ENCODE measurements around the gene CYP2F1.
A peak's percentile ranks its signal among the peaks of the same experiment; 100 is the strongest.
"Not testable (repeated sequence)": the region's sequence is repeated elsewhere in the genome, so short reads cannot be mapped to it uniquely, and the experiment has no call there.

The CYP2F1 gene

DNA sequence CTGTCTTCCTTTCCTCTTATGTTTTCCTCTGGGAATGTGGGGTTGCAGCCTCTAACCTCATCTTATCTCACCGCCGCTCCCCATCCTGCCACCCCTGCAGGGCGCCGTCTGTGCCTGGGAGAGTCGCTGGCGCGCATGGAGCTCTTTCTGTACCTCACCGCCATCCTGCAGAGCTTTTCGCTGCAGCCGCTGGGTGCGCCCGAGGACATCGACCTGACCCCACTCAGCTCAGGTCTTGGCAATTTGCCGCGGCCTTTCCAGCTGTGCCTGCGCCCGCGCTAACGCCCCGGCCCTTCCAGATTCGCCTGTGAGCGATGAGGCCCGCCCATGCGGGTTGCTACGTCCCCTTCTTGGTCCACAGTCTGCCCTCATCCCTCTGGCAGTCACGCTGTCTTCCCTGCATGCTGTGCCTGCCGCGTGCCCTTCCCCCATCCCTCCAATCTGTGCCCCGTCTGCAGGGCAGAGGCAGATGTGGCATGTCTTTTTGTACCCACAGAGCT is 13.6 kb downstream of the CYP2F1 start:
- not testable (repeated sequence) for DNase-seq

- no peak for DNase-seq
Measured at GRCh38 chr19:41128692-41129091, 14.5 kb downstream of the CYP2F1 start.

GRCh38 chr19:41131186-41131585 is 17.0 kb downstream of the CYP2F1 start:
- no peak for DNase-seq

DNA sequence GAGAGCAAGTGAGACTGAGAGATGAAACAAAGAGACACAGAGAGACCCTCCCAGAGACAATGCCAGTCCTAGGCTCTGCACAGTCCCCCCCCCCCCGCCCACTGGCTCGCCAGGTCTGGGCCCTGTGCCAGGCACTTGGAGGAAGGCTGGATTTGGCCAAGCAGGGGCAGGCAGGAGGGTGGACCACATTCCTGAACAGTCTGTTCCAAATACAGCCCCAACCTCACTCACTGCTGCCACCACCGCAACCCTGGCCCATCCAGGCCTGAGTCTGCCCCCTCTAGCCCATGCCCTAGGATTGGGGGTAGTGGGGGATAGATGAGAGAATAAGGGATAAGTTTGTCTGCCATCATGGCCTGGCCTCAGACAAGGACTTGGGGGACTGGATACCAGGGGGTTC is 19.0 kb downstream of the CYP2F1 start:
- no peak for DNase-seq

- no peak for DNase-seq
Measured at GRCh38 chr19:41134616-41135015, 20.4 kb downstream of the CYP2F1 start.

GRCh38 chr19:41135390-41136384 is 21.5 kb downstream of the CYP2F1 start:
- not testable (repeated sequence) for DNase-seq

DNA sequence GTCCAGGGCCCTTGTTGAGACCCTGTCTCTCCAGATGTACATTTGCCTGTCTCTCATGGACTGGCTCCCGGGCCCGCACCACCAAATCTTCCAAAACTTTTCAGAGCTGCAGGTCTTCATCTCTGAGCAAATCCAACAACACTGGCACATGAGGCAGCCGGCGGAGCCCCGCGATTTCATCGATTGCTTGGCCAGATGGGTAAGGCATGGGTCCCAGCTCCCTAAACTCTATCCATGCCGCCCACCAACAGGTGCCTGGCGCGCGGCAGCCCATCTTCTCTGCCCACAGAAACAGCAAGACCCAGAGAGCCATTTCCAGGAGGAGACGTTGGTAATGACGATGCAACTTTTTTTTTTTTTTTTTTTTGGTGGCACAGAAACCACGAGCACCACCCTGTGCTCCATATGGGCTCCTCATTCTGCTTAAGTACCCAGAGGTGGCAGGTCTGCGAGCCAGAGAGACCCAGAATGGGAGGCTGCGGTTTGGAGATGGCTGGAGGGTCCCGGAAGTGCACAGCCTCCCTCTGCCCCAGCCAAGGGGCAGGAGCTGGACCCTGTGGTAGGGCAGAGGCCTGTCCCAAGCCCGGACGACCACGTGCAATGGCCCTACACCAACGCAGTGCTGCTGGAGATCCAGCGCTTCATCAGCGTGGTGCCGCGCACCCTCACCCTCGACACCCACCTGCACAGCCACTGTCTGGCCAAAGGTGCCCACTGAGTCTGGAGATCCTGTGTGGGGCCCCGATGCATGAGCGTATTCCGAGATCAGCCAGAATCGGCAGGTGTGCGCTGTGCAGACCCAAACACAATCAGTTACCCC is 22.6 kb downstream of the CYP2F1 start:
- no peak for DNase-seq

GRCh38 chr19:41144403-41144802 is 30.2 kb downstream of the CYP2F1 start:
- DNase-seq: peak; percentile 50

DNA sequence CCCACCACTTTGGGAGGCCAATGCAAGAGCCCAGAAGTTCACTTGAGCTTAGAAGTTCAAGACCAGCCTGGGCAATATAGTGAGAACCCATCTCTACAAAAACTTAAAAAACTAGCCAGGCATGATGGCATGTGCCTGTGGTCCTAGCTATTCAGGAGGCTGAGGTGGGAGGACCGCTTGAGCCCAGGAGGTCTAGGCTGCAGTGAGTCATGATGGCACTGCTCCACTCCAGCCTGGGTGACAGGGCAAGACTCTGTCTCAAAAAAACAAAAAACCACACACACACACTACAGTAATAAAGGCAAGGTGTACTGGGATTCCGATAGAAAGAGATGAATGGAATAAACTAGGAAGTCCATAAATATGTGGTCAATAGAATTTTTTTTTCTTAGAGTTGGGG is 35.6 kb downstream of the CYP2F1 start:
- DNase-seq: no peak

GRCh38 chr19:41150986-41151385 is 36.8 kb downstream of the CYP2F1 start:
- not testable (repeated sequence) for DNase-seq

GRCh38 chr19:41154060-41154459 is 39.8 kb downstream of the CYP2F1 start:
- DNase-seq: no peak

- no peak for DNase-seq
Measured at GRCh38 chr19:41156207-41156606, 42.0 kb downstream of the CYP2F1 start.

DNA sequence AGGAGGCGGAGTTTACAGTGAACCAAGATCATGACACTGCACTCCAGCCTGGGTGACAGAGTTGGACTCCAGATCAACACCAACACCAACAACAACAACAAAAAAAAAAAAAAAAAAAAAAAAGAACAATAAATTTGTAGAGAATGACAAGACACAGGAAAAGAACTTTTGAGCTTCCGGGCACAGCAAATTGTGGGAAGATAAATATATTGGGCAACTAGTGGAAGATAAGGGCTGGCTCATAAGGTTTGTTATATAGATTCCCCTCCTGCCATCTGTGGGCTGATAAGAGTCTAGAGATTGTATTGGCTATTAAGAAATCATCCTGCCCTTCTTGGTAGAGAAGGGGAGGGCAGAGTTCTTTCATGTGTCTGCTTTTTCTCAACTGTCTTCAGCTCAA is 45.6 kb downstream of the CYP2F1 start:
- no peak for DNase-seq

DNA sequence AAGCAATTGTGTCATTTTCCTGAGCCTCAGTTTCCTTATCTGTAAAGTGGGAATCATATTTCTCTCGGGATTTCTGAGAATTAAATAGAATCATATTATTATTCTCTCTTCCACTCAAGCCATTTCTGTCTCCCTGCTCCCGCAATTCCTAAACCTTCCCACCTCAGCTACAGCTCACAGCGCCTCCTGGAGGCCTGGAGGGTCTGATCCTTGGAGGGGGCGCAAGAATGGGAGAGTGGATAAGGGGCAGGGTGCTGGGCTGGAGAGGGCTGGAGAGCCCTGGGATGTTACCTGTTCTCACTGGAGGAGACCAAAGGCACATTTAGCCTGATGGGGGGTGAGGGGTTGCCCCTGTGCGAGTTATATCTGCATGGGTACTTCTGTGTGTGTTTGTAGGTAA is 47.7 kb downstream of the CYP2F1 start:
- no peak for DNase-seq

GRCh38 chr19:41166944-41167804 is 52.9 kb downstream of the CYP2F1 start:
- DNase-seq: no peak

DNA sequence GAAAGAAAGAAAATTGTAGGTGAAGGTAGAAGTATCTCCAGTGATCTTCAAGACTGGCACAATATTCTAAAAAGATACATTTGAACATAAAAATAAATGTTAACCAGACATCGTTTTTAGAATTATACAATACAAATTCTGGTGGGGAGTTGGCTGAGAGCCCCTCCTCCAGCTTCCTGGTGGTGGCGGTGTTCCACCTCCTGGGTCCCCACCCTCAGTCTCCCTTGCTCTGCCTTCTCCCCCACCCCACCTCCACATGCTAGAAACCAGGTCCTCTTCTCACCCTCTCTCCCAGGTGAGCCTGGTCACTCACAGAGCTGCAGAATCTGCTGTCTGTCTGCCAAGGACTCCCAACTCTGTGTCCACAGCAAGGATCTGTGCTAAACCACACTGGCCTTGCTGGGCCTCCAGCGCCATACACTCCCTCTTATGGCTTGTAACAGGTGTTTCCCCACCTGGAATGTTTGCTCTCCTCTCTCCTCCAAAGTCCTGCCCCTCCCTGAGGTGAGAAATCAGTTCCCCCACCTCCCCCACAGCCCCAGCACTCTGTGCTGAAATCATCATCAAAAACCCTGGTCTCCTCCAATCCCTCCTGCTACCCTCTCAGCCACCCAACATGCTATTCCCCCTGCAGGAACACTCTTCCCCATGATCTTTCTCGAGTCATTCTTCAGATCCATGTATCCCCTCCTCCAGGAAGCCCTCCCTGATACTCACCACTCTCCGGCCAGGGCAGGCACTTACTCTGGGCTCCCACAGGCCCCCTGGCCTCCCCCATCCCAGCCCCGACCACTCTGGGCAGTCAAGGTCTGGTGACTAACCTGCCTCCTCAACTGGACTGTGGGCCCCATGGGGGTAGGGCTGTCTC is 58.3 kb downstream of the CYP2F1 start:
- DNase-seq: no peak

DNA sequence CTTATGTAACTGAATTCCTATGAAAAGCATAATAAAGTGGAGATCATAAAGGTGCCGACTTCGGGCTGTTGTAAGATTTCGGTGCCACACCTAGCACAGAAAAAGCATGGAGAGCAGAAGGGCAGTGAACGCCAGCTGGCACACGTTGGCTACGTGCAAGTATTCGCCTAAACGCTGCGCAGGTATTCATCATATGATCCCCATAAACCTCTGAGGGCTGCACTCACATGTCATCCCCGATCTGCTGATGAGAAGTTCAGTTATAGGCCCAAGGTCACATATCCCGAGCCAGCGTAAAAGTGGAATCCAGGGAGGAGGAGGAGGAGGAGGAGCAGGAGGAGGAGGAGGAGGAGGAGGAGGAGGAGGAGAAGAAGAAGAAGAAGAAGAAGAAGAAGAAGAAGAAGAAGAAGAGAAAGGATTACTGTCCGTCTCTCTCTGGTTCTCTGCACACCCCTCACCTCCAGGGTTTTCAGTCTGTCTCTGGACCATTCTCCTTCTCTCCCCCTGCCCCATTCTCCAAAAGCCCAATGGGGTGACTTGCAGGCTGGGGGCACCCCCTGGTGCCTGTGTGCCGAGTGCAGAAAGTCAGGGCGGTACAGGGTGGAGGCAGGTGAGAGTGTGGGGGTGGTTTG is 60.2 kb downstream of the CYP2F1 start:
- no peak for DNase-seq

- no peak for DNase-seq
Measured at GRCh38 chr19:41175801-41176777, 61.9 kb downstream of the CYP2F1 start.
